GM21619 (cell line): ENCODE data around the gene ATP2B2.

Experiments
- ATAC-seq: cut with Tn5 transposase; IDR thresholded peaks from one replicate; pipeline ENCODE4 v1.9.1; 2021; ENCODE audit not compliant: unreplicated experiment

Gene ATP2B2

GRCh38 chr3:10530241-10530640 lies 24.9 kb upstream of the ATP2B2 start:
- ATAC-seq, result no peak

DNA sequence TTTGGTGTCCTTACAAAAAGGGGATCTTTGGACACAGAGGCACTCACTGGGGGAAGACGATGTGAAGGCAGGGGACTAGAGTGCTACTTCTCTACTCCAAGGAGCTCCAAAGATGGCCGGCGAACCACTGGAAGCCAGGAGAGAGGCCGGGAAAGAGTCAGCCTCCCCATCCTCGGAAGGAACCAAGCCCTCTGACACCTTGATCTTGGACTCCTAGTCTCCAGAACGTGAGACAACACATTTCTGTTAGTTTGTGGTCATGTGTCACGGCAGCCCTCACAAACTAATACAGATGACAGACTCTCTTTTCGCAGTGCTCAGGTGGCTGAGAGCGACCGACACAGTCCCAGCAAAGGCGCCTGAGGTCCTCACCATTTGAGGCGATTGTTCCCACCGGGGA lies 24.4 kb upstream of the ATP2B2 start:
- ATAC-seq, result no peak

DNA sequence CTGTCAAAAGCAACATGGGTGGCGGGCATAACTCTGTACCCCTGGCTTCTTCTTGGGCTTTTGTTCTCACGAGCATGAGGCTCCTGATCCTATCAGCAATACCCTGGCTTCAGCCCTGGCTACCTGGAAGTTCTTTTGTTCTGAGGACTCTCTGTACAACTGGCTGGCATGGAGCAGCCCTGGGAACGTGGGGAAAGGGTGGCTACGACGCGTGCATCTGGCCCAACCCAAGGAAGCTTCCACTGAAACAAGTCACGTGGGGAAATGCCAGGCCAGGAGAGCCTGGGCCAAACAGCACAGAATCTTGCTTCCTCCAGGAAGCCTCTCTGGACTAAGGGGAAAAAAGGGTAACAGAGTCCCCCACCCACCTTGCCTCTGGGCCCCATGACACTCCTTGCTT lies 22.7 kb upstream of the ATP2B2 start:
- ATAC-seq, result no peak

- no peak for ATAC-seq
Observed at GRCh38 chr3:10527295-10528001, 22.1 kb upstream of the ATP2B2 start.

DNA sequence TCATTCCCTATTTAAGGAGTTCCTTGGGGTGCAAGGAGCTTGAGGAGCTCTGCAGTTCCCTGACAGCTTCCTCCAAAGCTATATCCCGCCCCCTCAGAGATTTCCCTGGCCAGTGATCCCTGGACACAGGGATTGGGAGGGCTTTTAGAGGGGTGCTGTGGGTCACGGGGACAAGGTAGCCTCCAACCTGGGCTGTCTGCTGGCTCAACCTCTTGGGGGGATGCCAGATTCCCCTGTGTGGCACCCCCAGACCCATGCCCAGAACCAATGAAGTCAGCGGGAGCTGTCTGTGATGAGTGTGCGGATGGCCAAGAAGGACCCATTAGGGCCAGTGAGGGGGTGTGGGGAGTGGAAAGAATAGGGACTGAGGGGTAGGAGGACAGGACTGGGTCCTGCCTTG lies 21.0 kb upstream of the ATP2B2 start:
- no peak for ATAC-seq

DNA sequence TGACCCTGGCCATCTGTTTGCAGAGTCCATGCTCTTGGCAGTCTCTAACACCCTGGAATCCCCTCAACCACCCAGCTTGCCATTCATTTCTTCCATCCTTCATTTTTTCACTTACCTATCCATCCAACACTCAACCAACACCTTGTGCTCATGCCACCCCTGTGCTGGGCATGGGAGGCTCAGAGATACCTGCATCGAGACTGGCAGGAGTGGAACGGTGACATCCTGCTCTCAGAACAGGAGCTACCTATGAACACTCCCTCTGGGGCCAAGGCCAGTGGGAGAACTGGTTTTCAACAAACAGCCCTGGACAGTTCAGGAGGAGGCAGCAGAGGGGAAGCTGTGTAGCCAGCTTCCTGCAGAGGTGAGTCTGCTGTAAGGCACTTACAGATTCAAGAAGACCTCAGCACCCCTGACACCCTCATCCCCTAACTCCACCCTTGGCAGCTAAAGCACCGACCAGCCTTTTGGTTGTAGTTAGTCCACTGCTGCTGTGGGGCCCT lies 19.5 kb upstream of the ATP2B2 start:
- ATAC-seq, result no peak

- no peak for ATAC-seq
Observed at GRCh38 chr3:10524270-10524669, 18.9 kb upstream of the ATP2B2 start.

DNA sequence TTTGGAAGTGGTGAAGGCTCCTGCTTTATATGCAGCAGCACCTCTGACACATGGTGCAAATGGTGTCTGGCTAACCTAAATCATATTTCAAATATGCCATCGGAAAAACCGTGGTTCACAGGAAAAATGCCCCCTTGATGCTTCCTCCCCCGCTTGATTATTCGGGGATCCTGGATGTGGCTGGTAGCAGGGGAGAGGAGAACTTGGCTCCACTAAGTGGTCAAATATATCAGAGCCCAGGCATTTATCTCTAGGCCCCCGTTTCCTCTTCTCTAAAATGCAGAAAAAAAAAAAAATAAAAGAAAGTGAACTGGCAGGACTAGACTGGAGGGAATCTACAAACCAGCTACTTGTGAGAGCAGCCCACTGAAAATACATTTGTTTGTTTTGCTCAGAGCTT lies 18.2 kb upstream of the ATP2B2 start:
- no peak for ATAC-seq

GRCh38 chr3:10522646-10523303 lies 17.4 kb upstream of the ATP2B2 start:
- no peak for ATAC-seq

GRCh38 chr3:10521772-10522441 lies 16.5 kb upstream of the ATP2B2 start:
- ATAC-seq, result no peak

GRCh38 chr3:10520072-10520471 lies 14.7 kb upstream of the ATP2B2 start:
- ATAC-seq, result no peak

DNA sequence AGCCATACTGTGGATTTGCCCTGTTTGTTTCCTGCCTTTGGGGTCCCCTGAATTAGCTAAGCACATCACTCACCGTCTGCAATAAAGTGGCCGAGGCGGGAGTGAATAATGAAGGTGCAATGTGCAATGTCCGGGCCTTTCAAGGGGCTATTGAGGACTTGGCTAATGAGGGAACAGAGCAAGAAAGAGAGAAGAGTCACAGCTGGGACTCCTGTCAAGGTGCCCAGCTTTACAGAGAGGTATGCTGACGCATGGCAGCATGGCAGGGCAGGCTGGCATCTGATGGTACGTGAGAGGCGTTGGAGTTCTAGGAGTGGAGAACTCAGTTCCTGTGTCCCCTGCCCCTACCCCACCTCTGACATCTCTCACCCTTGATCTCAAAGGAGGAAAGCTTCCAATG lies 13.8 kb upstream of the ATP2B2 start:
- no peak for ATAC-seq

GRCh38 chr3:10518506-10519150 lies 13.2 kb upstream of the ATP2B2 start:
- no peak for ATAC-seq

- ATAC-seq, result no peak
Observed at GRCh38 chr3:10517627-10518026, 12.2 kb upstream of the ATP2B2 start.

- ATAC-seq, result no peak
Observed at GRCh38 chr3:10516544-10517452, 11.4 kb upstream of the ATP2B2 start.

GRCh38 chr3:10515884-10516495 lies 10.6 kb upstream of the ATP2B2 start:
- ATAC-seq, result no peak

DNA sequence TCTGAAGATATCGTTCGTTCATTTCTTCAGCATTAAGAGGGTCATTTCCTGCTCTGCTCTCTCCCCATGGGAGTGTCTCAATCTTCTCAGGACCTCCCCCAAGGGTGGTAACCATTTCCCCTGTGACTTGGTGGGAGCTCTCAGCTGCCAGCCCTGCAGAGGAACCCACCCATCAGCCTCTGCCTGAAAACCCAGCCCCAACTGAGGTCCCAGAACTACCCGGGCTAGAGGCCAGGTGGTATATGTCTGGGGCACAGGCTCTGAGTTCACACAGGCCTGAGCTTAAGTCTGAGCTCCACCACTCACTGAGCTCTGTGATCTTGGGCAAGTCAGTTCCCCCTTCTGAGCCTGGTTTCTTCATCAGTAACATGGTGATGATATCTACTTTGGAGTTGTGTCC lies 10.0 kb upstream of the ATP2B2 start:
- ATAC-seq, result no peak

- ATAC-seq, result no peak
Observed at GRCh38 chr3:10514407-10515069, 9.2 kb upstream of the ATP2B2 start.

GRCh38 chr3:10513306-10513705 lies 7.9 kb upstream of the ATP2B2 start:
- no peak for ATAC-seq

GRCh38 chr3:10512687-10513086 lies 7.3 kb upstream of the ATP2B2 start:
- no peak for ATAC-seq
